ENCODE measurements around the gene SLC38A10.

SLC38A10 gene

DNA sequence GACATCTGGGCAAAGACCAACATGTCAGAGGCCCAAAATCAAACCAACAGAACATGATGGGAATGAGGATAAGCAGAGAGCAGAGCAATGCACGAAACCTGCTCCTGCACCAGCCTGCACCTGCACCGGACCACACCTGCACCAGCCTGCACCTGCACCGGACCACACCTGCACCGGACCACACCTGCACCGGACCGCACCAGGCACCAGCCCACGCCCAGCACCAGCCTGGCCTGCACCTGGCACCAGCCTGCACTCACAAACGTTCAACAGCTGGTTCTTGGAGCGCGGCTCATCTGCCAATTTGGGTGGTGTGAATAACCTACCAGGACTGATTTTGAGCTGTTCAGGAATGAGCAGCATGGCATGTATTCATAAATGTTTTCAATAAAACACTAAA, 90.5 kb downstream of the SLC38A10 start:
- peaks cover 0 to 3% of the 10 kb centered on the region in 2 experiments for H3K4me1 ChIP-seq (ENCODE audit: control insufficient read depth in 1 of 2, insufficient read depth in 1 of 2, low read depth in 1 of 2, low read length in 1 of 2)
- H3K27me3 ChIP-seq, result no peaks in the 10 kb centered on the region
- TF ChIP-seq, protein P1, sequence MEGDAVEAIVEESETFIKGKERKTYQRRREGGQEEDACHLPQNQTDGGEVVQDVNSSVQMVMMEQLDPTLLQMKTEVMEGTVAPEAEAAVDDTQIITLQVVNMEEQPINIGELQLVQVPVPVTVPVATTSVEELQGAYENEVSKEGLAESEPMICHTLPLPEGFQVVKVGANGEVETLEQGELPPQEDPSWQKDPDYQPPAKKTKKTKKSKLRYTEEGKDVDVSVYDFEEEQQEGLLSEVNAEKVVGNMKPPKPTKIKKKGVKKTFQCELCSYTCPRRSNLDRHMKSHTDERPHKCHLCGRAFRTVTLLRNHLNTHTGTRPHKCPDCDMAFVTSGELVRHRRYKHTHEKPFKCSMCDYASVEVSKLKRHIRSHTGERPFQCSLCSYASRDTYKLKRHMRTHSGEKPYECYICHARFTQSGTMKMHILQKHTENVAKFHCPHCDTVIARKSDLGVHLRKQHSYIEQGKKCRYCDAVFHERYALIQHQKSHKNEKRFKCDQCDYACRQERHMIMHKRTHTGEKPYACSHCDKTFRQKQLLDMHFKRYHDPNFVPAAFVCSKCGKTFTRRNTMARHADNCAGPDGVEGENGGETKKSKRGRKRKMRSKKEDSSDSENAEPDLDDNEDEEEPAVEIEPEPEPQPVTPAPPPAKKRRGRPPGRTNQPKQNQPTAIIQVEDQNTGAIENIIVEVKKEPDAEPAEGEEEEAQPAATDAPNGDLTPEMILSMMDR (IDR thresholded peaks at IDR 0.05), result no peak
- H3K36me3 ChIP-seq, result peaks cover 6% of the 10 kb centered on the region
- H3K9me3 ChIP-seq, result no peaks in the 10 kb centered on the region
- no peak overlapping the region for H3K4me3 ChIP-seq (ENCODE audit: low read depth in 1 of 2, low read length in 1 of 2)
- no peak overlapping the region for H3K27ac ChIP-seq

- H3K36me3 ChIP-seq, result peaks cover 20% of the 10 kb centered on the region
- peaks cover 0 to 3% of the 10 kb centered on the region in 2 experiments for H3K4me1 ChIP-seq (ENCODE audit: control insufficient read depth in 1 of 2, insufficient read depth in 1 of 2, low read depth in 1 of 2, low read length in 1 of 2)
These were observed 92.0 kb downstream of the SLC38A10 start for GRCh38 chr17:81203136-81203535.

DNA sequence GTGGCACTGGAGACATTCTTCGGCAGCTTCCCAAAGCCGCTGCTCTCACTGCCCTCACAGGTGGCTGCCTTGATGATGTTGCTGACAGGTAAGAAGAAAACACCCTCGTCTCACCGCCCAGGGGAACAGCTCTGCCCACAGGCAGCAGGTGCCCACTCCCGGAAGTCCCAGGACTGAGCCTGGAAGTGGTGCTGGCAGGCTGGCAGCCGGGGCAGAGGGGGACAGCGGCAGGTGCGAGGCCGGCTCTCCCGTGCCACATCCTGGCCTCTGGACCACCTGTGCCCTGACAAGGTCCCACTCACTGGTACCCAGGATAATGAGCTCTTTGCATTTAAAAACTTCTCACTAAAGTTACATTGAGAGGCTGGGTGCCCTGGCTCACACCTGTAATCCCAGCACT, 92.8 kb downstream of the SLC38A10 start:
- Histone ChIP-seq H3K27me3 (no peaks in the 10 kb centered on the region), H3K9me3 (no peaks in the 10 kb centered on the region), H3K36me3 (peaks cover 21% of the 10 kb centered on the region), H3K27ac (no peak overlapping the region), H3K4me1 (ENCODE audit: control insufficient read depth in 1 of 2, insufficient read depth in 1 of 2, low read depth in 1 of 2, low read length in 1 of 2) (peaks cover 0 to 3% of the 10 kb centered on the region in 2 experiments), H3K4me3 (ENCODE audit: low read depth in 1 of 2, low read length in 1 of 2) (no peak overlapping the region)
- TF ChIP-seq, protein P1 (IDR thresholded peaks at IDR 0.05), result no peak

More at GRCh38 chr17:81203136-81203535, 92.0 kb downstream of the SLC38A10 start:
- Histone ChIP-seq H3K27me3 (no peaks in the 10 kb centered on the region), H3K9me3 (no peaks in the 10 kb centered on the region), H3K27ac (no peak overlapping the region), H3K4me3 (ENCODE audit: low read depth in 1 of 2, low read length in 1 of 2) (no peak overlapping the region)
- TF ChIP-seq, protein P1 (IDR thresholded peaks at IDR 0.05), result no peak

- Histone ChIP-seq H3K36me3 (peaks cover 32% of the 10 kb centered on the region), H3K9me3 (no peaks in the 10 kb centered on the region)
These were observed 94.2 kb downstream of the SLC38A10 start for GRCh38 chr17:81200695-81201580.

DNA sequence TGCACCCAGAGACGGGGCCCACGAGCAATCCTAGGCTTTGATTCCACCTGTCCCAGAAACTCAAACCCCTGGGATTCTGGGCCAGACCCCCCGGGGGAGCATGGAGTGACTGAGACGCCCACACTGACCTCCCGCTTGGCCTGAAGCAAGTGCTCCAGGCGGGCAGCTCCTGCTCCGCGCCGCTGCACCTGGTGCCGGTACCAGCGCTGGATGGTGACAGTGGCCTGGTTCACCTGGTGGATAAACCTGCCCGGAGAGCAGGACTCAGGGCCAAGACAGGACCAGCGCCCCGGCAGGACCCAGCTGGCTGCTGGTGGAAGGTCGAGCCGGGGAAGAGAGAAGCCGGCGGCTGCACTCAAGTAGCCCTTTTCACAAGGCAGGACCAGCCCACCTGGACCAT, 94.9 kb downstream of the SLC38A10 start:
- peaks cover 0 to 3% of the 10 kb centered on the region in 2 experiments for H3K4me1 ChIP-seq (ENCODE audit: control insufficient read depth in 1 of 2, insufficient read depth in 1 of 2, low read depth in 1 of 2, low read length in 1 of 2)
- H3K27ac ChIP-seq, result no peak overlapping the region
- H3K4me3 ChIP-seq (ENCODE audit: low read depth in 1 of 2, low read length in 1 of 2), result no peak overlapping the region
- H3K9me3 ChIP-seq, result no peaks in the 10 kb centered on the region
- H3K36me3 ChIP-seq, result peaks cover 33% of the 10 kb centered on the region
- TF ChIP-seq, protein P1 (IDR thresholded peaks at IDR 0.05), result no peak
- no peaks in the 10 kb centered on the region for H3K27me3 ChIP-seq

More at GRCh38 chr17:81200695-81201580, 94.2 kb downstream of the SLC38A10 start:
- Histone ChIP-seq H3K4me3 (ENCODE audit: low read depth in 1 of 2, low read length in 1 of 2) (no peak overlapping the region), H3K27ac (no peak overlapping the region), H3K27me3 (no peaks in the 10 kb centered on the region), H3K4me1 (ENCODE audit: control insufficient read depth in 1 of 2, insufficient read depth in 1 of 2, low read depth in 1 of 2, low read length in 1 of 2) (peaks cover 0 to 3% of the 10 kb centered on the region in 2 experiments)
- TF ChIP-seq, protein P1 (IDR thresholded peaks at IDR 0.05), result peak; percentile 64
